Endothelial cell of umbilical vein (primary cell): ENCODE results near the gene JSRP1. TPM values are rescaled to one million over a fixed set of nuclear protein-coding genes. Genes with fewer than 3 reads are reported as not detected.

ENCODE experiments used
- BruUV-seq: library from RNA; stranded (reverse); fragments of 400-500 nt; replicated peaks from 2 replicates; lab custom pipeline; 2021; lab: Mats Ljungman, UMichigan
- CTCF ChIA-PET: fragments of 300-600, 350-600 bp; sonication (Branson Sonifier 250); formaldehyde crosslinking; loops from one replicate; lab custom pipeline; 2021; ENCODE audit warnings: antibody characterized with exemption, inconsistent platforms; lab: Charles Lee
- POLR2A ChIA-PET: fragments of 300-600, 350-600 bp; sonication (Branson Sonifier 250); formaldehyde crosslinking; loops from one replicate; lab custom pipeline; 2021; ENCODE audit warnings: antibody characterized with exemption, inconsistent platforms; lab: Charles Lee
- DNase-seq: peaks from one replicate; pipeline ENCODE4 v3.0.0-alpha.2; 2011; ENCODE audit warnings: low read depth, low spot score
- FAIRE-seq: peaks from 2 replicates; lab custom pipeline; 2011; peaks lifted over from hg19 to GRCh38; lab: Jason Lieb, UNC
- H2AFZ ChIP-seq: 2 replicates; pipeline ENCODE4 v1.6.0; 2012; ENCODE audit warnings: low read depth, low read length, control low read depth, inconsistent platforms
- H3K27ac ChIP-seq: 2 replicates; pipeline ENCODE4 v1.5.1; 2011; ENCODE audit warnings: low read depth, mild to moderate bottlenecking, control low read depth, low read length, moderate library complexity; ENCODE audit not compliant: insufficient read depth
- H3K27me3 ChIP-seq, 2 experiments: 2 replicates each; pipeline versions ENCODE4 v1.6.0 to v1.6.1; 2011; ENCODE audit warnings: low read length in 2 of 2, mixed read lengths in 1 of 2; ENCODE audit not compliant: control insufficient read depth in 2 of 2, insufficient read depth in 2 of 2
- H3K36me3 ChIP-seq, 2 experiments: 2 replicates in 1 of 2; 3 replicates in 1 of 2; pipeline ENCODE4 v1.5.1; 2011; ENCODE audit warnings: low read length in 2 of 2, mild to moderate bottlenecking in 1 of 2, moderate library complexity in 1 of 2; ENCODE audit not compliant: control insufficient read depth in 2 of 2, insufficient read depth in 2 of 2; ENCODE audit errors: extremely low read depth in 1 of 2
- H3K4me1 ChIP-seq: 3 replicates; pipeline ENCODE4 v1.5.1; 2011; ENCODE audit warnings: mild to moderate bottlenecking, low read length; ENCODE audit not compliant: control insufficient read depth, insufficient read depth; ENCODE audit errors: extremely low read depth
- H3K4me2 ChIP-seq: 2 replicates; pipeline ENCODE4 v1.6.1; 2011; ENCODE audit warnings: low read length, control low read depth, mixed read lengths; ENCODE audit not compliant: insufficient read depth
- H3K4me3 ChIP-seq, 3 experiments: fragments of 200-600 bp in 1 of 3; sonication (generic), shearing (Covaris generic) in 1 of 3; replicated peaks in 1 of 3; 2 replicates each; pipeline ENCODE4 v1.5.1; 2011 to 2016; ENCODE audit warnings: control low read depth in 3 of 3, low read length in 3 of 3, mild to moderate bottlenecking in 2 of 3, inconsistent platforms in 1 of 3, low read depth in 1 of 3, moderate library complexity in 1 of 3; ENCODE audit not compliant: insufficient read depth in 1 of 3
- H3K79me2 ChIP-seq: 2 replicates; pipeline ENCODE4 v1.6.0; 2012; ENCODE audit warnings: low read length, inconsistent platforms; ENCODE audit not compliant: control insufficient read depth, insufficient read depth
- H3K9ac ChIP-seq: replicated peaks from 2 replicates; pipeline ENCODE3; 2011; ENCODE audit warnings: low read length, control low read depth; ENCODE audit not compliant: insufficient read depth; ENCODE audit errors: extremely low read depth
- H3K9me1 ChIP-seq: replicated peaks from 3 replicates; pipeline ENCODE4 v1.6.0; 2011; ENCODE audit warnings: mild to moderate bottlenecking, low read length; ENCODE audit not compliant: control insufficient read depth, insufficient read depth; ENCODE audit errors: extremely low read depth
- H3K9me3 ChIP-seq: replicated peaks from 2 replicates; pipeline ENCODE4 v1.5.1; 2012; ENCODE audit warnings: low read length, inconsistent platforms; ENCODE audit not compliant: control insufficient read depth, insufficient read depth
- H4K20me1 ChIP-seq: replicated peaks from 2 replicates; pipeline ENCODE3; 2011; ENCODE audit warnings: mild to moderate bottlenecking, low read length; ENCODE audit not compliant: control insufficient read depth, insufficient read depth; ENCODE audit errors: extremely low read depth
- CTCF ChIP-seq, 2 donors: IDR thresholded peaks; 1 replicate in 1 of 2; 2 replicates in 1 of 2; pipeline ENCODE4 v1.5.1; 2011; ENCODE audit warnings: low read length in 2 of 2, mild to moderate bottlenecking in 2 of 2, moderate library complexity in 2 of 2, control low read depth in 1 of 2, inconsistent platforms in 1 of 2, low read depth in 1 of 2; ENCODE audit not compliant: insufficient read depth in 1 of 2; ENCODE audit errors: extremely low read depth in 1 of 2
- EZH2 ChIP-seq: IDR thresholded peaks from 2 replicates; pipeline ENCODE4 v1.6.1; 2012; ENCODE audit warnings: borderline replicate concordance, low read depth, mild to moderate bottlenecking, moderate library complexity, low read length, inconsistent platforms; ENCODE audit not compliant: severe bottlenecking
- FOS ChIP-seq: IDR thresholded peaks from 2 replicates; pipeline ENCODE4 v1.6.1; 2011; ENCODE audit warnings: mild to moderate bottlenecking, low read length, moderate library complexity, borderline replicate concordance; ENCODE audit not compliant: insufficient read depth
- GATA2 ChIP-seq: IDR thresholded peaks from 2 replicates; pipeline ENCODE4 v1.7.0; 2011; ENCODE audit warnings: low read depth, mild to moderate bottlenecking, moderate library complexity, mixed read lengths, low read length; ENCODE audit not compliant: insufficient read length, insufficient read depth
- JUN ChIP-seq: IDR thresholded peaks from 2 replicates; pipeline ENCODE4 v1.6.1; 2011; ENCODE audit warnings: borderline replicate concordance, low read depth; ENCODE audit not compliant: insufficient read length, insufficient read depth
- MAX ChIP-seq: IDR thresholded peaks from 2 replicates; pipeline ENCODE4 v1.6.1; 2011; ENCODE audit not compliant: insufficient read depth, insufficient read length
- MYC ChIP-seq: IDR thresholded peaks from one replicate; pipeline ENCODE4 v1.6.1; 2011; ENCODE audit warnings: mild to moderate bottlenecking, low read depth, low read length
- POLR2A ChIP-seq: IDR thresholded peaks from 2 replicates; pipeline ENCODE4 v1.6.1; 2012; ENCODE audit warnings: low read depth, mild to moderate bottlenecking, control low read depth, low read length
- POLR2AphosphoS5 ChIP-seq: IDR thresholded peaks from 2 replicates; pipeline ENCODE4 v1.6.1; 2012; ENCODE audit warnings: low read depth, mild to moderate bottlenecking, control low read depth, low read length, moderate library complexity; ENCODE audit not compliant: insufficient read depth
- dilution Hi-C: fragments of 300-500 bp; cut with MboI; formaldehyde crosslinking; loops from one replicate; pipeline ENCODE4 v1.15.0; 2019; ENCODE audit warnings: low sequenced_read_pairs; ENCODE audit not compliant: extremely low pct_ligation_motif_present
- intact Hi-C: fragments of 100-400 bp; cut with micrococcal nuclease; formaldehyde crosslinking; loops from one replicate; pipeline ENCODE4 v1.10.0; 2022
- polyA plus RNA-seq, 4 experiments: library from polyadenylated mRNA; depleted of rRNA in 3 of 4; stranded (reverse) in 3 of 4; unstranded in 1 of 4; fragments of >200 nt; gene quantifications; 2 replicates each; pipeline versions ENCODE4 v1.2.1 to v1.2.3, GENCODE V29; 2011 to 2012; ENCODE audit warnings: missing spikeins in 1 of 4
- total RNA-seq: library from RNA; stranded (reverse); gene quantifications from 2 replicates; pipeline ENCODE4 v1.2.3, GENCODE V29; 2021

JSRP1 gene
- total and polyA plus RNA-seq, 2 donors (not counting 3 experiments of a cell fraction or from before 2014, with no cell fraction given) = not detected

- dilution Hi-C loops = no loop called here
- Histone ChIP-seq H3K9me3 (no peaks in the 10 kb centered on the region), H4K20me1 (no peaks in the 10 kb centered on the region), H3K9ac (no peak overlapping the region), H2AFZ (no peak overlapping the region), H3K4me3 (no peak overlapping the region), H3K79me2 (no peaks in the 10 kb centered on the region), H3K9me1 (no peaks in the 10 kb centered on the region), H3K4me1 (peaks cover 5% of the 10 kb centered on the region), H3K36me3 (no peaks in the 10 kb centered on the region), H3K27ac (no peak overlapping the region), H3K27me3 (peaks cover 35 to 38% of the 10 kb centered on the region in 2 experiments), H3K4me2 (no peak overlapping the region)
- no peak for FAIRE-seq
- ChIA-PET POLR2A (no interaction called here), CTCF (interaction anchor here (1.2 to 2.9 kb wide), 5 partner anchors 8 to 27 kb away, joined by 3 to 14 read pairs (median 5); no protein-coding TSS in a partner anchor)
- no peak for DNase-seq
- no TSS peak for BruUV-seq
- intact Hi-C loops = loop anchor here (5.0 kb wide), 1 partner anchor 39 kb away; the partner anchor contains the start of genes LSM7 and SPPL2B
- TF ChIP-seq CTCF (IDR thresholded peaks at IDR 0.05; ENCODE audit: extremely low read depth in 1 of 2, insufficient read depth in 1 of 2, low read depth in 1 of 2, low read length in 2 of 2) (no peak), FOS (no peak), POLR2AphosphoS5 (no peak), POLR2A (no peak), MAX (no peak), JUN (no peak), MYC (no peak), GATA2 (no peak), EZH2 (no peak)
Observed at GRCh38 chr19:2288338-2288817, 32.2 kb upstream of the JSRP1 start.
